Measurements from ENCODE around the gene KIAA1755. TPM values are rescaled to one million over a fixed set of nuclear protein-coding genes. Genes with fewer than 3 reads are reported as not detected.

Gene KIAA1755
- total and polyA plus RNA-seq, 9 of the 15 experiments (the other 6 are each of a cell fraction or from before 2014, with no cell fraction given) = not detected

DNA sequence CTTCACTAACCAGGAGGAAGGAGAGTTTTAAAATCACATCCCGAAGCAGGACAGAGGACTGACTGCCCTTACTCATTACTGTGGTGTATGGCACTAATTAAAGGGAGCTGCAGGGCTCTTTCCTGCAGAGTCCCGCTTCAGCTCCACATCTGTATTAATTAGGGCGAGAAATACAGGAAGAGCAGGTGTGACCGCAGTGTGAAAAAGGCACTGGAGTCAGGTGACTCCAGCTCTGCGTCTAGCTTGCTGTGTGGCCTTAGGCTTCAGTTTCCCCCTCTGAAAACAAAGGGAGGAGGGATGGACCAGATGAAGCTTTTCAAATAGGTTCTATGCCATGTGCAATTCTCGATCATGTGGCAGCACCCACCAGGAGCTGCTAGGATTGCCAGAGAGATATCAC, 34.0 kb downstream of the KIAA1755 start:
- TF ChIP-seq ZNF41 (CRISPR knock-in tag; conservative IDR thresholded peaks at IDR 0.05) (no peak), BDP1 (IDR thresholded peaks at IDR 0.05; ENCODE audit: insufficient read depth, insufficient read length) (no peak), NFXL1 (CRISPR knock-in tag; IDR thresholded peaks at IDR 0.05) (no peak)
- BruUV-seq (replicated peaks) = no TSS peak
- ATAC-seq (no peak), FAIRE-seq (no peak), DNase-seq (ENCODE audit: extremely low read depth in 1 of 4, low spot score in 3 of 4) (no peak)
- peaks cover 6 to 35% of the 10 kb centered on the region in 2 experiments; a peak in 3 of 5 replicates for H3K27me3 ChIP-seq (ENCODE audit: control insufficient read depth in 2 of 2, insufficient read depth in 2 of 2, low read length in 2 of 2)
- H3K4me2 ChIP-seq (ENCODE audit: insufficient read depth, low read length) = no peak overlapping the region
- H3K9me1 ChIP-seq (ENCODE audit: control insufficient read depth, insufficient read depth, low read length) = no peaks in the 10 kb centered on the region
- peaks cover 0 to 4% of the 10 kb centered on the region in 2 experiments; a peak in 1 of 5 replicates for H3K4me1 ChIP-seq (replicated peaks in 1 of 2; ENCODE audit: control insufficient read depth in 2 of 2, insufficient read depth in 2 of 2, low read length in 2 of 2)
- POLR2A ChIA-PET = interaction anchor here (0.6 kb wide), 1 partner anchor 112 kb away, joined by 3 read pairs; no protein-coding TSS in a partner anchor
- no peak overlapping the region for H3K4me3 ChIP-seq
- H3K36me3 ChIP-seq (ENCODE audit: control insufficient read depth, insufficient read depth, low read length) = no peaks in the 10 kb centered on the region
- H3K9me3 ChIP-seq (replicated peaks; ENCODE audit: control insufficient read depth, insufficient read depth, low read depth, low read length) = no peaks in the 10 kb centered on the region
- H2AFZ ChIP-seq (ENCODE audit: low read depth, low read length) = no peak overlapping the region
- no peaks in the 10 kb centered on the region for H3K79me2 ChIP-seq (ENCODE audit: control insufficient read depth, insufficient read depth, low read length)
- no peak overlapping the region for H3K27ac ChIP-seq (ENCODE audit: extremely low read depth, low read depth, low read length)
- intact Hi-C loops (cut with micrococcal nuclease) (loop anchor here (5.0 kb wide), 1 partner anchor 96 kb away; no protein-coding TSS in a partner anchor), in situ Hi-C loops (cut with MboI) (no loop called here)
- CTCF ChIA-PET (ENCODE audit: low intra/inter-chr PET ratio) = no interaction called here
- 2% methylated on average over 6 of the region's 6 CpGs for whole genome bisulfite sequencing (ENCODE audit: insufficient coverage, low coverage, missing lambda C conversion rate)
- peaks cover 12% of the 10 kb centered on the region; the same call in 1 of the 2 replicates for H4K20me1 ChIP-seq (replicated peaks; ENCODE audit: control insufficient read depth, insufficient read depth, low read length)
- no peak overlapping the region for H3K9ac ChIP-seq (ENCODE audit: insufficient read depth in 1 of 2, low read depth in 2 of 2, low read length in 2 of 2)

DNA sequence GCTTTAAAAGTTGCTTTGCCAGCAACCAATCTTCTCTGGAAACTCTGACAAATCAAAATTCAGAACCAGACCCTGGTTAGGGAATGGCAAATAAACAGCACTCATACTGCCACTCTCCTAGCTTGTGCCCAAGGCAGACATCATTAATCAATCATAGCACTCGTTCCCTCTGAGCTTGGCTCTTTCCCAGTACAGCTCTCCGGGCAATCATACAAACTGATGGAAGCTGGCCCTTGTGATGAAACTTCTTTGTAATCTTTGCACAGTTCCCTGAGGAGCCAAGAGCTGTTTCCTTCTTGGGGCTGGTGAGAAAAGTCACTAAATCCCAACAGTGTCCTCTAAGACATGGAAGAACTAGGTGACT, 34.7 kb downstream of the KIAA1755 start:
- FAIRE-seq (no peak), ATAC-seq (no peak), DNase-seq (ENCODE audit: extremely low read depth in 1 of 4, low spot score in 3 of 4) (no peak)
- no peaks in the 10 kb centered on the region for H3K36me3 ChIP-seq (ENCODE audit: control insufficient read depth, insufficient read depth, low read length)
- H3K9me1 ChIP-seq (ENCODE audit: control insufficient read depth, insufficient read depth, low read length) = no peaks in the 10 kb centered on the region
- 5% methylated on average over 2 of the region's 2 CpGs for WGBS (ENCODE audit: insufficient coverage, low coverage, missing lambda C conversion rate)
- peaks cover 0 to 8% of the 10 kb centered on the region in 2 experiments; a peak in 2 of 5 replicates for H3K4me1 ChIP-seq (replicated peaks in 1 of 2; ENCODE audit: control insufficient read depth in 2 of 2, insufficient read depth in 2 of 2, low read length in 2 of 2)
- H3K79me2 ChIP-seq (ENCODE audit: control insufficient read depth, insufficient read depth, low read length) = no peaks in the 10 kb centered on the region
- intact Hi-C loops (cut with micrococcal nuclease) = loop anchor here (5.0 kb wide), 1 partner anchor 96 kb away; no protein-coding TSS in a partner anchor
- no peak overlapping the region for H3K27ac ChIP-seq (ENCODE audit: extremely low read depth, low read depth, low read length)
- H4K20me1 ChIP-seq (replicated peaks; ENCODE audit: control insufficient read depth, insufficient read depth, low read length) = peaks cover 12% of the 10 kb centered on the region; the same call in 1 of the 2 replicates
- BruUV-seq (replicated peaks) = no TSS peak
- H3K9ac ChIP-seq (ENCODE audit: insufficient read depth in 1 of 2, low read depth in 2 of 2, low read length in 2 of 2) = no peak overlapping the region
- peaks cover 3 to 29% of the 10 kb centered on the region in 2 experiments; a peak in 3 of 5 replicates for H3K27me3 ChIP-seq (ENCODE audit: control insufficient read depth in 2 of 2, insufficient read depth in 2 of 2, low read length in 2 of 2)
- H3K4me3 ChIP-seq = no peak overlapping the region
- H3K9me3 ChIP-seq (replicated peaks; ENCODE audit: control insufficient read depth, insufficient read depth, low read depth, low read length) = no peaks in the 10 kb centered on the region
- H3K4me2 ChIP-seq (ENCODE audit: insufficient read depth, low read length) = no peak overlapping the region
- no peak overlapping the region for H2AFZ ChIP-seq (ENCODE audit: low read depth, low read length)
- ChIA-PET POLR2A (interaction anchor here (0.6 kb wide), 1 partner anchor 113 kb away, joined by 3 read pairs; no protein-coding TSS in a partner anchor), CTCF (ENCODE audit: low intra/inter-chr PET ratio) (no interaction called here)
- in situ Hi-C loops (cut with MboI) = no loop called here
- TF ChIP-seq FOSL1 (tag; conservative IDR thresholded peaks at IDR 0.05) (no peak), ZC3H4 (CRISPR knock-in tag; IDR thresholded peaks at IDR 0.05; ENCODE audit: borderline replicate concordance) (no peak), TCF7L2 (IDR thresholded peaks at IDR 0.05; ENCODE audit: low read depth, low read length) (no peak), SNIP1 (IDR thresholded peaks at IDR 0.05; ENCODE audit: low read depth) (no peak), ZFP36 (IDR thresholded peaks at IDR 0.05; ENCODE audit: low read depth, low read length, partially characterized antibody) (no peak), CCNT2 (IDR thresholded peaks at IDR 0.05; ENCODE audit: borderline replicate concordance, extremely low read depth, insufficient read length, low read depth, low read length) (no peak), JUND (IDR thresholded peaks at IDR 0.05; ENCODE audit: borderline replicate concordance, low read depth, low read length) (no peak), JUND (tag; IDR thresholded peaks at IDR 0.05; ENCODE audit: borderline replicate concordance, low read depth, low read length) (no peak), POLR2H (tag; IDR thresholded peaks at IDR 0.05; ENCODE audit: low read depth) (no peak), ZNF23 (CRISPR knock-in tag; IDR thresholded peaks at IDR 0.05) (peak; percentile 84; the same call in 1 of the 2 replicates)
- TF ChIP-seq, protein P1, sequence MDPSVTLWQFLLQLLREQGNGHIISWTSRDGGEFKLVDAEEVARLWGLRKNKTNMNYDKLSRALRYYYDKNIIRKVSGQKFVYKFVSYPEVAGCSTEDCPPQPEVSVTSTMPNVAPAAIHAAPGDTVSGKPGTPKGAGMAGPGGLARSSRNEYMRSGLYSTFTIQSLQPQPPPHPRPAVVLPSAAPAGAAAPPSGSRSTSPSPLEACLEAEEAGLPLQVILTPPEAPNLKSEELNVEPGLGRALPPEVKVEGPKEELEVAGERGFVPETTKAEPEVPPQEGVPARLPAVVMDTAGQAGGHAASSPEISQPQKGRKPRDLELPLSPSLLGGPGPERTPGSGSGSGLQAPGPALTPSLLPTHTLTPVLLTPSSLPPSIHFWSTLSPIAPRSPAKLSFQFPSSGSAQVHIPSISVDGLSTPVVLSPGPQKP (CRISPR knock-in tag; IDR thresholded peaks at IDR 0.05) = no peak
- TF ChIP-seq, protein P2, sequence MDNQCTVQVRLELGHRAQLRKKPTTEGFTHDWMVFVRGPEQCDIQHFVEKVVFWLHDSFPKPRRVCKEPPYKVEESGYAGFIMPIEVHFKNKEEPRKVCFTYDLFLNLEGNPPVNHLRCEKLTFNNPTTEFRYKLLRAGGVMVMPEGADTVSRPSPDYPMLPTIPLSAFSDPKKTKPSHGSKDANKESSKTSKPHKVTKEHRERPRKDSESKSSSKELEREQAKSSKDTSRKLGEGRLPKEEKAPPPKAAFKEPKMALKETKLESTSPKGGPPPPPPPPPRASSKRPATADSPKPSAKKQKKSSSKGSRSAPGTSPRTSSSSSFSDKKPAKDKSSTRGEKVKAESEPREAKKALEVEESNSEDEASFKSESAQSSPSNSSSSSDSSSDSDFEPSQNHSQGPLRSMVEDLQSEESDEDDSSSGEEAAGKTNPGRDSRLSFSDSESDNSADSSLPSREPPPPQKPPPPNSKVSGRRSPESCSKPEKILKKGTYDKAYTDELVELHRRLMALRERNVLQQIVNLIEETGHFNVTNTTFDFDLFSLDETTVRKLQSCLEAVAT (IDR thresholded peaks at IDR 0.05) = peak in 1 of 2 experiments; percentile 35; a peak in 1 of 4 replicates

Data from K562 (cell line).